Measurements from ENCODE around the gene GLRX.

- TF ChIP-seq CTCF (IDR thresholded peaks at IDR 0.05; ENCODE audit: low read length) (no peak), EZH2 (optimal IDR thresholded peaks at IDR 0.05; ENCODE audit: low read depth, low read length) (no peak), EZH2phosphoT487 (IDR thresholded peaks at IDR 0.05; ENCODE audit: low read length) (no peak)
These were observed 42.9 kb downstream of the GLRX start for GRCh38 chr5:95779611-95780010.

All from MM.1S (cell line).